ENCODE measurements around the gene GPRC6A. TPM values are rescaled to one million over a fixed set of nuclear protein-coding genes. Genes with fewer than 3 reads are reported as not detected.

GPRC6A gene
- total RNA-seq, 4 donors from 2014 or later = not detected

GRCh38 chr6:116763048-116763447 lies 65.8 kb downstream of the GPRC6A start:
- TF ChIP-seq, protein P1, sequence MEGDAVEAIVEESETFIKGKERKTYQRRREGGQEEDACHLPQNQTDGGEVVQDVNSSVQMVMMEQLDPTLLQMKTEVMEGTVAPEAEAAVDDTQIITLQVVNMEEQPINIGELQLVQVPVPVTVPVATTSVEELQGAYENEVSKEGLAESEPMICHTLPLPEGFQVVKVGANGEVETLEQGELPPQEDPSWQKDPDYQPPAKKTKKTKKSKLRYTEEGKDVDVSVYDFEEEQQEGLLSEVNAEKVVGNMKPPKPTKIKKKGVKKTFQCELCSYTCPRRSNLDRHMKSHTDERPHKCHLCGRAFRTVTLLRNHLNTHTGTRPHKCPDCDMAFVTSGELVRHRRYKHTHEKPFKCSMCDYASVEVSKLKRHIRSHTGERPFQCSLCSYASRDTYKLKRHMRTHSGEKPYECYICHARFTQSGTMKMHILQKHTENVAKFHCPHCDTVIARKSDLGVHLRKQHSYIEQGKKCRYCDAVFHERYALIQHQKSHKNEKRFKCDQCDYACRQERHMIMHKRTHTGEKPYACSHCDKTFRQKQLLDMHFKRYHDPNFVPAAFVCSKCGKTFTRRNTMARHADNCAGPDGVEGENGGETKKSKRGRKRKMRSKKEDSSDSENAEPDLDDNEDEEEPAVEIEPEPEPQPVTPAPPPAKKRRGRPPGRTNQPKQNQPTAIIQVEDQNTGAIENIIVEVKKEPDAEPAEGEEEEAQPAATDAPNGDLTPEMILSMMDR (IDR thresholded peaks at IDR 0.05; ENCODE audit: low read depth) = no peak

DNA sequence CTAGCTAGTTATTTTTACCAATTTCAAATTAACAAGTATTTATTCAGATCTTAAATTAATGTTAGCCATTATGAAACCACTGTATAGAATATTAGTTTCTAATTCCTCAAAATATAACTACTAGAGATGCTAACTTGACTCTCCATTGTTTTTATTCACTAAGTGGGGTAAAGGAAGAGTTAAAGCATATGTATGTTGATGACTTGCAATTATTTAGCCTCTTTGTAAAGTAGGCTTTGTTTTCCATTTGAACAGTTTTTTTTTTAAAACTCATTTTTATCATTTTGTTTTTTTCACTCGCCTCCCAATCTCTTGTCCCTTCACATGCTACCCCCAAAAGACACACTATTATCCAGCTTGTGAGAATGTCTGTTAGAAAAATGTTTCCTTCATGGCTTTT lies 66.6 kb downstream of the GPRC6A start:
- TF ChIP-seq, protein P1 (IDR thresholded peaks at IDR 0.05; ENCODE audit: low read depth) = no peak

- TF ChIP-seq, protein P1 (IDR thresholded peaks at IDR 0.05; ENCODE audit: low read depth) = no peak
Observed at GRCh38 chr6:116761779-116762178, 67.1 kb downstream of the GPRC6A start.

DNA sequence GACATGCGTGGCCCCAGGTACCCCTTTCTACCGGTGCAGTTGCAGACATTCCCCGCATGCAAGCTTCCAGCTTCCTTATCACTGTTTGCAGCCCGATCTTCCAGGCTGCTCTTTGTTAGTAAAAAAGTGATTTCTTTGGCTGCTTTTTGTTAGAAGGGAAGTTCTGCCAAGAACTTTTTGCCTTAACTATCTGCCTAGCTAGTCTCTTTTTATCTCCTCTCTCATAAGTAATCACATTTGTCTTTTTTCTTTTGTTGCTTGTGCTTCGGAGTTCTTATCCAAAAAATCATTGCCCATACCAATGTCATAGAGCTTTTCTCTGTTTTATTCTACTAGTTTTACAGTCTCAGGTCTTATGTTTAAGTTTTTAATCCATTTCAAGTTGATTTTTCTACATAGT lies 83.7 kb downstream of the GPRC6A start:
- TF ChIP-seq, protein P1 (IDR thresholded peaks at IDR 0.05; ENCODE audit: low read depth) = no peak

Other genes starting within 250 kb of the GPRC6A start
- gene RSPH4A, start 212.6 kb downstream of the GPRC6A start, total RNA-seq = under 1 TPM in 2 of 4 donors, not detected in 2; 0.17 to 0.22 TPM
- 10 to 100 TPM in 1 of 4 donors, 1 to 10 TPM in 3; 8.7 to 10.9 (median 9.6) TPM for gene ZUP1, start 160.3 kb downstream of the GPRC6A start, total RNA-seq
- 10 to 100 TPM in 3 of 4 donors, 1 to 10 TPM in 1; 9.0 to 13.2 (median 11.7) TPM for gene KPNA5, start 147.9 kb downstream of the GPRC6A start, total RNA-seq
- 10 to 100 TPM in 2 of 4 donors, 1 to 10 TPM in 2; 2.0 to 25.6 (median 12.2) TPM for gene FAM162B, start 63.4 kb downstream of the GPRC6A start, total RNA-seq
- not detected for gene RFX6, start 48.2 kb upstream of the GPRC6A start, total RNA-seq